ENCODE measurements around the gene IL1R2. TPM values are rescaled to one million over a fixed set of nuclear protein-coding genes. Genes with fewer than 3 reads are reported as not detected.
A peak's percentile ranks its signal among the peaks of the same experiment; 100 is the strongest.

IL1R2 gene
- total and polyA plus RNA-seq, 9 of the 15 experiments (the other 6 are each of a cell fraction or from before 2014, with no cell fraction given): 0.13 TPM; not detected in 8

- TF ChIP-seq, protein P1, sequence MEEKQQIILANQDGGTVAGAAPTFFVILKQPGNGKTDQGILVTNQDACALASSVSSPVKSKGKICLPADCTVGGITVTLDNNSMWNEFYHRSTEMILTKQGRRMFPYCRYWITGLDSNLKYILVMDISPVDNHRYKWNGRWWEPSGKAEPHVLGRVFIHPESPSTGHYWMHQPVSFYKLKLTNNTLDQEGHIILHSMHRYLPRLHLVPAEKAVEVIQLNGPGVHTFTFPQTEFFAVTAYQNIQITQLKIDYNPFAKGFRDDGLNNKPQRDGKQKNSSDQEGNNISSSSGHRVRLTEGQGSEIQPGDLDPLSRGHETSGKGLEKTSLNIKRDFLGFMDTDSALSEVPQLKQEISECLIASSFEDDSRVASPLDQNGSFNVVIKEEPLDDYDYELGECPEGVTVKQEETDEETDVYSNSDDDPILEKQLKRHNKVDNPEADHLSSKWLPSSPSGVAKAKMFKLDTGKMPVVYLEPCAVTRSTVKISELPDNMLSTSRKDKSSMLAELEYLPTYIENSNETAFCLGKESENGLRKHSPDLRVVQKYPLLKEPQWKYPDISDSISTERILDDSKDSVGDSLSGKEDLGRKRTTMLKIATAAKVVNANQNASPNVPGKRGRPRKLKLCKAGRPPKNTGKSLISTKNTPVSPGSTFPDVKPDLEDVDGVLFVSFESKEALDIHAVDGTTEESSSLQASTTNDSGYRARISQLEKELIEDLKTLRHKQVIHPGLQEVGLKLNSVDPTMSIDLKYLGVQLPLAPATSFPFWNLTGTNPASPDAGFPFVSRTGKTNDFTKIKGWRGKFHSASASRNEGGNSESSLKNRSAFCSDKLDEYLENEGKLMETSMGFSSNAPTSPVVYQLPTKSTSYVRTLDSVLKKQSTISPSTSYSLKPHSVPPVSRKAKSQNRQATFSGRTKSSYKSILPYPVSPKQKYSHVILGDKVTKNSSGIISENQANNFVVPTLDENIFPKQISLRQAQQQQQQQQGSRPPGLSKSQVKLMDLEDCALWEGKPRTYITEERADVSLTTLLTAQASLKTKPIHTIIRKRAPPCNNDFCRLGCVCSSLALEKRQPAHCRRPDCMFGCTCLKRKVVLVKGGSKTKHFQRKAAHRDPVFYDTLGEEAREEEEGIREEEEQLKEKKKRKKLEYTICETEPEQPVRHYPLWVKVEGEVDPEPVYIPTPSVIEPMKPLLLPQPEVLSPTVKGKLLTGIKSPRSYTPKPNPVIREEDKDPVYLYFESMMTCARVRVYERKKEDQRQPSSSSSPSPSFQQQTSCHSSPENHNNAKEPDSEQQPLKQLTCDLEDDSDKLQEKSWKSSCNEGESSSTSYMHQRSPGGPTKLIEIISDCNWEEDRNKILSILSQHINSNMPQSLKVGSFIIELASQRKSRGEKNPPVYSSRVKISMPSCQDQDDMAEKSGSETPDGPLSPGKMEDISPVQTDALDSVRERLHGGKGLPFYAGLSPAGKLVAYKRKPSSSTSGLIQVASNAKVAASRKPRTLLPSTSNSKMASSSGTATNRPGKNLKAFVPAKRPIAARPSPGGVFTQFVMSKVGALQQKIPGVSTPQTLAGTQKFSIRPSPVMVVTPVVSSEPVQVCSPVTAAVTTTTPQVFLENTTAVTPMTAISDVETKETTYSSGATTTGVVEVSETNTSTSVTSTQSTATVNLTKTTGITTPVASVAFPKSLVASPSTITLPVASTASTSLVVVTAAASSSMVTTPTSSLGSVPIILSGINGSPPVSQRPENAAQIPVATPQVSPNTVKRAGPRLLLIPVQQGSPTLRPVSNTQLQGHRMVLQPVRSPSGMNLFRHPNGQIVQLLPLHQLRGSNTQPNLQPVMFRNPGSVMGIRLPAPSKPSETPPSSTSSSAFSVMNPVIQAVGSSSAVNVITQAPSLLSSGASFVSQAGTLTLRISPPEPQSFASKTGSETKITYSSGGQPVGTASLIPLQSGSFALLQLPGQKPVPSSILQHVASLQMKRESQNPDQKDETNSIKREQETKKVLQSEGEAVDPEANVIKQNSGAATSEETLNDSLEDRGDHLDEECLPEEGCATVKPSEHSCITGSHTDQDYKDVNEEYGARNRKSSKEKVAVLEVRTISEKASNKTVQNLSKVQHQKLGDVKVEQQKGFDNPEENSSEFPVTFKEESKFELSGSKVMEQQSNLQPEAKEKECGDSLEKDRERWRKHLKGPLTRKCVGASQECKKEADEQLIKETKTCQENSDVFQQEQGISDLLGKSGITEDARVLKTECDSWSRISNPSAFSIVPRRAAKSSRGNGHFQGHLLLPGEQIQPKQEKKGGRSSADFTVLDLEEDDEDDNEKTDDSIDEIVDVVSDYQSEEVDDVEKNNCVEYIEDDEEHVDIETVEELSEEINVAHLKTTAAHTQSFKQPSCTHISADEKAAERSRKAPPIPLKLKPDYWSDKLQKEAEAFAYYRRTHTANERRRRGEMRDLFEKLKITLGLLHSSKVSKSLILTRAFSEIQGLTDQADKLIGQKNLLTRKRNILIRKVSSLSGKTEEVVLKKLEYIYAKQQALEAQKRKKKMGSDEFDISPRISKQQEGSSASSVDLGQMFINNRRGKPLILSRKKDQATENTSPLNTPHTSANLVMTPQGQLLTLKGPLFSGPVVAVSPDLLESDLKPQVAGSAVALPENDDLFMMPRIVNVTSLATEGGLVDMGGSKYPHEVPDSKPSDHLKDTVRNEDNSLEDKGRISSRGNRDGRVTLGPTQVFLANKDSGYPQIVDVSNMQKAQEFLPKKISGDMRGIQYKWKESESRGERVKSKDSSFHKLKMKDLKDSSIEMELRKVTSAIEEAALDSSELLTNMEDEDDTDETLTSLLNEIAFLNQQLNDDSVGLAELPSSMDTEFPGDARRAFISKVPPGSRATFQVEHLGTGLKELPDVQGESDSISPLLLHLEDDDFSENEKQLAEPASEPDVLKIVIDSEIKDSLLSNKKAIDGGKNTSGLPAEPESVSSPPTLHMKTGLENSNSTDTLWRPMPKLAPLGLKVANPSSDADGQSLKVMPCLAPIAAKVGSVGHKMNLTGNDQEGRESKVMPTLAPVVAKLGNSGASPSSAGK (IDR thresholded peaks at IDR 0.05): 0 out of 2 replicates have a peak, but pooled peaks have one; percentile 17
- TF ChIP-seq STAG1 (CRISPR knock-in tag; IDR thresholded peaks at IDR 0.05; ENCODE audit: borderline replicate concordance) (no peak), HIVEP1 (CRISPR knock-in tag; IDR thresholded peaks at IDR 0.05) (no peak), MTA2 (IDR thresholded peaks at IDR 0.05; ENCODE audit: low read depth) (no peak), FOSL1 (tag; conservative IDR thresholded peaks at IDR 0.05) (no peak; the same call in 1 of the 2 replicates), POLR2AphosphoS2 (IDR thresholded peaks at IDR 0.05; ENCODE audit: low read length) (no peak), ZBED1 (IDR thresholded peaks at IDR 0.05) (no peak), SNIP1 (IDR thresholded peaks at IDR 0.05; ENCODE audit: low read depth) (no peak), ELK1 (CRISPR knock-in tag; IDR thresholded peaks at IDR 0.05) (no peak), SMARCE1 (IDR thresholded peaks at IDR 0.05) (peak; percentile 33; the same call in 1 of the 2 replicates), RAD21 (CRISPR knock-in tag; conservative IDR thresholded peaks at IDR 0.05 in 1 of 2, IDR thresholded peaks at IDR 0.05 in 1 of 2) (peak; percentile 23 to 35; a peak in 2 of 4 replicates), ARID2 (IDR thresholded peaks at IDR 0.05) (no peak)
These were observed 82.5 kb downstream of the IL1R2 start (continued) for GRCh38 chr2:102074152-102074783.

Measured in K562 (cell line).